DMS153 (cell line): ENCODE data around the gene PGA4.
"Not testable (repeated sequence)": the region's sequence is repeated elsewhere in the genome, so short reads cannot be mapped to it uniquely, and the experiment has no call there.

ENCODE experiments used
- DNase-seq: peaks from one replicate; lab custom pipeline; 2025; lab: John Stamatoyannopoulos, UW

The PGA4 gene

DNA sequence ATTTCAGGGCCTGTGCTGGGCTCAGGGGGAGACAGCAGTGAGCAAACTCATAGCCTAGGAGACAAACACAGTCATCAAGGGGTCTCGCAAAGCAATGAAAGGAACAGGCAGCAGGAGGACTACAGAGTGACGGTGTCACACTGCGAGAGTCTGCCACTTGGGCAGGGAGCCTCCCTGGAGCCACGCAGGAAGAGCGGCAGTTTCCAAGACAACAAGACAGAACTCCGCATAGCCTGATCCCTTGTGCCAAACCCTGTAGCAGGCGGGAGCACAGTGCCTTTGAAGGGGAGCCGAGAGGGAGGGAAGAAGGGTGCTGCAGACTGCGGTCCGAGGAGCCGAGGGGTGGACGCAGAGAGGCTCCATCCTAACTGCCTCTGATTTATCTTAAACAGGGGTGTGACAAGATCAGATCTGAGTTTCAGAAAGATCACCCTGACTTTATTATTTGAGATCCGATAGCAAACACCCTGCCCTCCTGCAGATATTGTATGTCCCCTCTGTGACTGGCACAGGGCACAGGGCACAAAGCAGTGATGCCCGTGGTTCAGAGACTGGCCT, 17.6 kb upstream of the PGA4 start:
- not testable (repeated sequence) for DNase-seq

DNA sequence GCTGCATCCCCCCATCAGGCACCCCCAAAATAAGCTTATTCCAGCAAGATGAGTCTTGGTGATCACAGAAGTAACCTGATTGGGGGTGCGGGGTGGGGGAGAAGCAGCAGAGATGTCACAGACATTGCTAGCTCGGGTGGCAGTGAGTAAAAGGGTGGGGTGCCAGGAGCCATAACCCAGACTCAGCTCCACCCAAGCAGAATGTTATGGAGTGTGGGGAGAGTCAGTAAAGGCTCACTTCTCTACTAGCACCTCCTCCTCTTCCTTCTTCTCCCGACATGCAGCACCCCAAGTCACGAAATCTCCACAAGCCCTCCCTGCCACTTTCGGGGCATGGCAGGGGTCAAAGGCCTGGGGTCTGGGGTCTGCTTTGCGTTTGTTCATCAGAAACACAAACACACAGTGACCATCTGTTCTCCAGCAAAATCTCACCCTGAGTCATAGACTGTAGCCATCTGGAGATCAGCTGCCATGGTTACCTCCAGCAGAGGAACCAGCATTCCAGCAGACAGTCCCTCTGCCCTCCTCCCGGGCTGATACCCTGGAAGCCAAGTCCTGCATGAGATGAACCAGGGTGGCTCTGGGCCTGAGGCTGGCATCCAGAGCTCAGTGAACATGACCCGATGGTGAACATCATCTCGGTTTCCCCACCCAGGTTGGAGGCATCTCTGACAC, 14.4 kb upstream of the PGA4 start:
- DNase-seq: not testable (repeated sequence)

DNA sequence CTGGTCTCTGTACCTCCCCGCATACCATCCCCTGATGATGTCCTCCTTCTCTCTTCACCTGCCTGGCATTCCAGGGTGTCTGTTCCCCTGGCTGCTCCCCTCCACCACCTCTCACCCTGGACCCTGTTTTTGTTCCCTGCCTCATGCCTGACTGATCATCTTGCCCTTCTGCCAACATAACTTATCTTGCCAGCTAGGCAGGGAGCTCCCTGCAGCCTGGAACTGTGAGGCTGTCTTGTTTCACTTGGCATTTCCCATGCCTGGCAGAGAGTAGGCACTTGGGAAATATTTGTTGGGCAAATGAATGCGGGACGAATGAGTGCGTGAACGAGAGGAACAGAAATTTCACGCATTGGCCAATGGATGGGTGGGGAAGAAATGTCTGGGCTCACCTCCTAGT, 11.5 kb upstream of the PGA4 start:
- DNase-seq: not testable (repeated sequence)

DNA sequence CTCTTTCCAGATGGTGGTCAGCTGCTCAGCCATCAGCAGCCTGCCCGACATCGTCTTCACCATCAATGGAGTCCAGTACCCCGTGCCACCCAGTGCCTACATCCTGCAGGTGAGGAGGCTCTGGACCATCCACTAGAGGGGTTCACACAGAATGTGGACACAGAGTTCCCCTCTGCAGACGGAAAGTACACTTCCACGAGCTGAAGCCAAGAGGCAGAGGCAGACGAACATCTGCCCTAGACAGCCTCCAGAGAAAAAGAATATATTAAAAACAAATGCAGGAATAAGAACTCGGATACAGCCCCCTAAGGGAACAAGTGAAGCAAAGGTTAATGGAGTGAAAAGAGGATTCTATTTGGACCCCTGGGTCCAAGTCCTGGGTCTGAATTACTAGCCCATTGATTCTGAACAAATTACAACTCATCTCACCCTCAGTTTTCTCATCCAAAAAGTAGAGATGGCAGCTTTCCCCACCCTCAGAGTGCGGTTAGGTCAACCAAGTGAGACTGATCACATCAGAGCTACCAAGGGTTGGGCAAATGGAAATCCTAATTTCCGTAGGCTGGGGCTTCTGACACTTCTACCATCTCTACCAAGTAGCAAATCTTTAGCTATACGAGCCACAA, 10.7 kb upstream of the PGA4 start:
- not testable (repeated sequence) for DNase-seq

DNA sequence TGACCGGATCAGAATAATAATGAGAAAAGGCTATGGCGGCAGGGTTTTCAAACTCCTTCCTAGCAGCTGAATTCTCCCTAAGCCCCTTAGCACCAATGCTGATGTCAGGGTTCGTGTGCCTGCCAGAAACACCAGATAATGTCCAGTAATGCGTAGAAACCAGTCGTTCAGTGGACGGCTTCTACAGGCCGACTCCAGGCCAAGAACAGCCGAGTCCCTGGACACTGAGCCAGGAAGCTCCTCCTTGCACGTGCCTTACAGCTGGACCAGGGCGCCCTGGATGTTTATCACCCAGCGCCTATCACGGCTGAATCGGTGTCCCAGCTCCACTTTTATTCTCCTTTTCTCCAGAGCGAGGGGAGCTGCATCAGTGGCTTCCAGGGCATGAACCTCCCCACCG, 9.9 kb upstream of the PGA4 start:
- not testable (repeated sequence) for DNase-seq

DNA sequence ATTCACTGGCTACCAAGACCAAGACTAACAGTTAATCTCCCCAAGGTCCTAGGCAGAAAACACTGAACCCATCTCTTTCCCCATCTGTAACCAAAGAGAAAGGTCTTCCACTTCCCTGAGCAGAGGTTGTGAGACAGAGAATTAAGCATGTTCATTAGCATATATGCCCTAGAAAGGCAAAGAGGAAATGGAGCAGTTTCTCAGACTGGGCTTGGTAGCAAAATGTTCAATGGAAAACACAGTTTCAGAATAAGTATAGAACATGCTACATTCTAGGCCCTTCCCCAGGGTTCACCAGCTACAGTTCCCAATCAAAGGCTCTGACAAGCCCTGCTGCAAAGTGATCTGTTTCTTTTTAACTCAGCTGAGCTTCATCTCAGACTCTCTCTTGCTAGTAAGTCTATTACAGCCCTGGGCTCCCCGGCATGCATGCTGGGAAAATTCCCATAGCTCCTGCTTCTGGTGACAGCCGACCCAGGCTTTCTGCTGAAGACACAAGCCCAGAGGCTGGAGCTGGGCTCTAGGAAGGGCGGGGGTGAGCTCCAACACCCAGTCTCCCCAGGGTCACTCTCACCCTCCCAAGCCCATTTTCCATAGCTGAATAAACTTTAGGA, 8.3 kb upstream of the PGA4 start:
- not testable (repeated sequence) for DNase-seq

DNA sequence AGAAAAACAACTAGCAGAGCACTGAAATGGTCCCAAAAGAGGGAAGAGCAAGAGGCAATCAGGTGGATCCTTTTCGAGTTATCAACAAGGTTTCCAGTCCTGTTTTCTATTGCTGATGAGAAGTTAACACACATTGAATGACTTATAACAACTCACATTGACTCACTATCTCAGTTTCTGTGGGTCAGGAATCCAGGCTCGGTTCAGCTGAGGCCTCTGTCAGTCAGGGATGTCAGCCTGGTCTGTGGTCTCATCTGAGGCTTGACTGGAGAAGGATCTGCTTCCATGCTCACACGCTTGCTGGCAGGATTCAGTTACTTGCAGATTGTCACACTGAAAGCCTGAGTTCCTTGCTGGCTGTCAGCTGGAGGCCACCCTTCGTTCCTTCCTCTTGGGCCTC, 3.8 kb upstream of the PGA4 start:
- not testable (repeated sequence) for DNase-seq

DNA sequence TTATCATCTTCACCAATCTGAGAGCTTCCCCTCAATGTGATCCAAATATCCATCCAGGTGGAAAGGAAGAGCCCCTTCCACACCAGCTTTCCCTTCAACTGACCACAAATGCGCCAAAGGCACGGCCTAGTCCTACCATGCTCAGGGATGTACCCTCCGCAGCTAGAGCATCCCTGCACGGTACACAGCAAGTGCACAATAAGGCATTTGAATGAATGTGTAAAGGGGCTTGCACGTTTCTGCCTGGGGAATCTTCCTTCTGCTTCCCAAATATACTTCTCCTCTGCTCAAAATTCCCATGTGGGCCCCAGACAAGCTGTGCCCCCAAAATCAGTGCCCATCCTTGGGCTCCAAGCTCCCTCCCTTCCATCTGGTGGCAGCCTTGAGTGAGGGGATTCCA, 3.1 kb upstream of the PGA4 start:
- not testable (repeated sequence) for DNase-seq

DNA sequence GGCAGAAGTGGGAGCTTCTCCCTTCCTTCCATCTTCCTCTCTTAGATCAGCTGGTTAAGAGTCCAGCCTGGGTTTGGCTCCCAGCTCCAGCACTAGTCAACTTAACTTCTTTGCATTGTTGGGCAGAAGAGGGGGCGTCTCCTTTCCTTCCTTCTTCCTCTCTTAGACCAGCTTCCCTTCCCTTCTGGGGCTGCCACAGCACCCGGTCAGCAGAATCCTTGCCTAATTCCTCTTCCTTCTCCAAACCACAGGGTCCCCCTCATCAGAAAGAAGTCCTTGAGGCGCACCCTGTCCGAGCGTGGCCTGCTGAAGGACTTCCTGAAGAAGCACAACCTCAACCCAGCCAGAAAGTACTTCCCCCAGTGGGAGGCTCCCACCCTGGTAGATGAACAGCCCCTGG, 545 bp downstream of the PGA4 start:
- not testable (repeated sequence) for DNase-seq

DNA sequence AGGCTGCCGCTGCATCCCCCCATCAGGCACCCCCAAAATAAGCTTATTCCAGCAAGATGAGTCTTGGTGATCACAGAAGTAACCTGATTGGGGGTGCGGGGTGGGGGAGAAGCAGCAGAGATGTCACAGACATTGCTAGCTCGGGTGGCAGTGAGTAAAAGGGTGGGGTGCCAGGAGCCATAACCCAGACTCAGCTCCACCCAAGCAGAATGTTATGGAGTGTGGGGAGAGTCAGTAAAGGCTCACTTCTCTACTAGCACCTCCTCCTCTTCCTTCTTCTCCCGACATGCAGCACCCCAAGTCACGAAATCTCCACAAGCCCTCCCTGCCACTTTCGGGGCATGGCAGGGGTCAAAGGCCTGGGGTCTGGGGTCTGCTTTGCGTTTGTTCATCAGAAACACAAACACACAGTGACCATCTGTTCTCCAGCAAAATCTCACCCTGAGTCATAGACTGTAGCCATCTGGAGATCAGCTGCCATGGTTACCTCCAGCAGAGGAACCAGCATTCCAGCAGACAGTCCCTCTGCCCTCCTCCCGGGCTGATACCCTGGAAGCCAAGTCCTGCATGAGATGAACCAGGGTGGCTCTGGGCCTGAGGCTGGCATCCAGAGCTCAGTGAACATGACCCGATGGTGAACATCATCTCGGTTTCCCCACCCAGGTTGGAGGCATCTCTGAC, 4.5 kb downstream of the PGA4 start:
- DNase-seq: not testable (repeated sequence)

DNA sequence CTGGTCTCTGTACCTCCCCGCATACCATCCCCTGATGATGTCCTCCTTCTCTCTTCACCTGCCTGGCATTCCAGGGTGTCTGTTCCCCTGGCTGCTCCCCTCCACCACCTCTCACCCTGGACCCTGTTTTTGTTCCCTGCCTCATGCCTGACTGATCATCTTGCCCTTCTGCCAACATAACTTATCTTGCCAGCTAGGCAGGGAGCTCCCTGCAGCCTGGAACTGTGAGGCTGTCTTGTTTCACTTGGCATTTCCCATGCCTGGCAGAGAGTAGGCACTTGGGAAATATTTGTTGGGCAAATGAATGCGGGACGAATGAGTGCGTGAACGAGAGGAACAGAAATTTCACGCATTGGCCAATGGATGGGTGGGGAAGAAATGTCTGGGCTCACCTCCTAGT, 7.3 kb downstream of the PGA4 start:
- not testable (repeated sequence) for DNase-seq

DNA sequence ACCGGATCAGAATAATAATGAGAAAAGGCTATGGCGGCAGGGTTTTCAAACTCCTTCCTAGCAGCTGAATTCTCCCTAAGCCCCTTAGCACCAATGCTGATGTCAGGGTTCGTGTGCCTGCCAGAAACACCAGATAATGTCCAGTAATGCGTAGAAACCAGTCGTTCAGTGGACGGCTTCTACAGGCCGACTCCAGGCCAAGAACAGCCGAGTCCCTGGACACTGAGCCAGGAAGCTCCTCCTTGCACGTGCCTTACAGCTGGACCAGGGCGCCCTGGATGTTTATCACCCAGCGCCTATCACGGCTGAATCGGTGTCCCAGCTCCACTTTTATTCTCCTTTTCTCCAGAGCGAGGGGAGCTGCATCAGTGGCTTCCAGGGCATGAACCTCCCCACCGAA, 8.9 kb downstream of the PGA4 start:
- not testable (repeated sequence) for DNase-seq

DNA sequence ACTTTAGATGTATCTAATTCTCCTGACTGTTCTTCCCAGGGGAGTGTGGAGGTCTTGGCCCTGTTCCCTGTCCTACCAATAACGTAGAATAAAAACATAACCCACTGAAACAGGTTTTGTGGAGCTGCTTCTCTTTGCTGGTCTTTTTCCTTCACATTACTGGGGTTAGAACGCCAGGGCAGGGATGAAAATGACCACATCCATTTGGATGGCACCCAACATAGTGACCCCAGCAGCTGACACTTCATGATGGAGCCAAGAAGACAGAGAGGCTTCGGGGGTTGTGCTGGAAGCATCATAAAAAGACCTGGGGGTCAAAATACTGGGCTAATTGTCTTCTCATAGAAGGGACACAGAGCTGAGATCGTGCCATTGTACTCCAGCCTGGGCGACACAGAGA, 9.4 kb downstream of the PGA4 start:
- not testable (repeated sequence) for DNase-seq

DNA sequence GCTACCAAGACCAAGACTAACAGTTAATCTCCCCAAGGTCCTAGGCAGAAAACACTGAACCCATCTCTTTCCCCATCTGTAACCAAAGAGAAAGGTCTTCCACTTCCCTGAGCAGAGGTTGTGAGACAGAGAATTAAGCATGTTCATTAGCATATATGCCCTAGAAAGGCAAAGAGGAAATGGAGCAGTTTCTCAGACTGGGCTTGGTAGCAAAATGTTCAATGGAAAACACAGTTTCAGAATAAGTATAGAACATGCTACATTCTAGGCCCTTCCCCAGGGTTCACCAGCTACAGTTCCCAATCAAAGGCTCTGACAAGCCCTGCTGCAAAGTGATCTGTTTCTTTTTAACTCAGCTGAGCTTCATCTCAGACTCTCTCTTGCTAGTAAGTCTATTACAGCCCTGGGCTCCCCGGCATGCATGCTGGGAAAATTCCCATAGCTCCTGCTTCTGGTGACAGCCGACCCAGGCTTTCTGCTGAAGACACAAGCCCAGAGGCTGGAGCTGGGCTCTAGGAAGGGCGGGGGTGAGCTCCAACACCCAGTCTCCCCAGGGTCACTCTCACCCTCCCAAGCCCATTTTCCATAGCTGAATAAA, 10.5 kb downstream of the PGA4 start:
- DNase-seq: not testable (repeated sequence)

DNA sequence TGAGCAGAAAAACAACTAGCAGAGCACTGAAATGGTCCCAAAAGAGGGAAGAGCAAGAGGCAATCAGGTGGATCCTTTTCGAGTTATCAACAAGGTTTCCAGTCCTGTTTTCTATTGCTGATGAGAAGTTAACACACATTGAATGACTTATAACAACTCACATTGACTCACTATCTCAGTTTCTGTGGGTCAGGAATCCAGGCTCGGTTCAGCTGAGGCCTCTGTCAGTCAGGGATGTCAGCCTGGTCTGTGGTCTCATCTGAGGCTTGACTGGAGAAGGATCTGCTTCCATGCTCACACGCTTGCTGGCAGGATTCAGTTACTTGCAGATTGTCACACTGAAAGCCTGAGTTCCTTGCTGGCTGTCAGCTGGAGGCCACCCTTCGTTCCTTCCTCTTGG, 15.0 kb downstream of the PGA4 start:
- DNase-seq: not testable (repeated sequence)

DNA sequence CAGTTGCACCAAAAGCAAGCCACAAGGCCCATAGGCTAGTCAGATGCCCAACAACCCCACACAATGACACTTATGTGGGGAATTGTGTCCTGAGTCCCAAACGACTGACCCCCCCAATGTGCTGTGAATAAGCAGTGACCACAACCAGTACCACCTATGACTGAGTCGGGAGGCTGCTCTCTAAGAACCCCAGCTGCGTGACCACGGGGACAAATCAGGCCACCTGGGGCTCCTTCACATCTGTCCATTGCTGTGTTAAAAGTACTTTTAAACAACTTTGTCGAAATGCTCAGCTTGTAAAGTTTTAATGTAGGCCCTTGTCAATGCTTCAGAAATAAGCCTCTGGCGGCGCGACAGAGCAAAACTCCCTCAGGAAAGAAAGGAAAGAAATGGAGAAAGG, 18.1 kb downstream of the PGA4 start:
- not testable (repeated sequence) for DNase-seq

DNA sequence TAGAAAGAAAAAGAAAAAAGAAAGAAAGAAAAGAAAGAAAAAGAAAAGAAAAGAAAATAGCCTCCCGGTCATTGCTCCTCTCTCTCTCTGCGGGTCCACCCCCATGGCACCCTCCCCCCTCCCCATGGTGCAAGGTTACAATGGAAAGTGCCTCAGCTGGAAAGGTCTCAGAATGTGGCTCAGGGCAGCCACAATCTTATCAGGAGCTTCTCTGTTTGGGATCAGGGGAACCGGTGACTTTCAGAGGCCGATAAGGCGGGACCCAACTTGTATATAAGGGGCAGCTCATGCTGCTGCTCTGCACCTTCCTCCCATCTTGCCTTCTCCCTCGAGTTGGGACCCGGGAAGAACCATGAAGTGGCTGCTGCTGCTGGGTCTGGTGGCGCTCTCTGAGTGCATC, 18.7 kb downstream of the PGA4 start, which contains the start of gene PGA5:
Gene PGA5 (plus strand): TSS at position 301 of the 400 bp plus-strand sequence. CDS start 52 bp downstream, at position 353.
- not testable (repeated sequence) for DNase-seq

DNA sequence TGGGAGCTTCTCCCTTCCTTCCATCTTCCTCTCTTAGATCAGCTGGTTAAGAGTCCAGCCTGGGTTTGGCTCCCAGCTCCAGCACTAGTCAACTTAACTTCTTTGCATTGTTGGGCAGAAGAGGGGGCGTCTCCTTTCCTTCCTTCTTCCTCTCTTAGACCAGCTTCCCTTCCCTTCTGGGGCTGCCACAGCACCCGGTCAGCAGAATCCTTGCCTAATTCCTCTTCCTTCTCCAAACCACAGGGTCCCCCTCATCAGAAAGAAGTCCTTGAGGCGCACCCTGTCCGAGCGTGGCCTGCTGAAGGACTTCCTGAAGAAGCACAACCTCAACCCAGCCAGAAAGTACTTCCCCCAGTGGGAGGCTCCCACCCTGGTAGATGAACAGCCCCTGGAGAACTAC, 19.4 kb downstream of the PGA4 start:
- DNase-seq: not testable (repeated sequence)

DNA sequence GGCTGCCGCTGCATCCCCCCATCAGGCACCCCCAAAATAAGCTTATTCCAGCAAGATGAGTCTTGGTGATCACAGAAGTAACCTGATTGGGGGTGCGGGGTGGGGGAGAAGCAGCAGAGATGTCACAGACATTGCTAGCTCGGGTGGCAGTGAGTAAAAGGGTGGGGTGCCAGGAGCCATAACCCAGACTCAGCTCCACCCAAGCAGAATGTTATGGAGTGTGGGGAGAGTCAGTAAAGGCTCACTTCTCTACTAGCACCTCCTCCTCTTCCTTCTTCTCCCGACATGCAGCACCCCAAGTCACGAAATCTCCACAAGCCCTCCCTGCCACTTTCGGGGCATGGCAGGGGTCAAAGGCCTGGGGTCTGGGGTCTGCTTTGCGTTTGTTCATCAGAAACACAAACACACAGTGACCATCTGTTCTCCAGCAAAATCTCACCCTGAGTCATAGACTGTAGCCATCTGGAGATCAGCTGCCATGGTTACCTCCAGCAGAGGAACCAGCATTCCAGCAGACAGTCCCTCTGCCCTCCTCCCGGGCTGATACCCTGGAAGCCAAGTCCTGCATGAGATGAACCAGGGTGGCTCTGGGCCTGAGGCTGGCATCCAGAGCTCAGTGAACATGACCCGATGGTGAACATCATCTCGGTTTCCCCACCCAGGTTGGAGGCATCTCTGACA, 23.3 kb downstream of the PGA4 start:
- not testable (repeated sequence) for DNase-seq

DNA sequence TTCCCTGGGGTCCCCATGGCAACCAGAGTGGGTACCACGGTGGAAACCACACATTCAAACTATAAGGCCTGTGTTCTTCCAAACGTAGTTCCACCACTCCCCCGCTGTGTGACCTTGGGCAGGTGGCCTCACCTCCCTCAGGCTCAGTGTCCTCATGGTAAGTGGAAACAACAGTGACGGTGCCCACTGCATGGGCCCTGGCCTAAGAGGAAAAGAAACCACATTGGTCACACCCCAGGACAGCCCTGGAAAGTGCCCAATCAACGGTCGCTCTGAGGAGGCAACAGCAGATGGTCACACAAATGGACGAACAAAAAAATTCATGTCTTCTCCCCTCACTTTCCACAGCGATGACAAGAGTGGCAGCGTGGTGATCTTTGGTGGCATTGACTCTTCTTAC, 25.9 kb downstream of the PGA4 start:
- DNase-seq: not testable (repeated sequence)

DNA sequence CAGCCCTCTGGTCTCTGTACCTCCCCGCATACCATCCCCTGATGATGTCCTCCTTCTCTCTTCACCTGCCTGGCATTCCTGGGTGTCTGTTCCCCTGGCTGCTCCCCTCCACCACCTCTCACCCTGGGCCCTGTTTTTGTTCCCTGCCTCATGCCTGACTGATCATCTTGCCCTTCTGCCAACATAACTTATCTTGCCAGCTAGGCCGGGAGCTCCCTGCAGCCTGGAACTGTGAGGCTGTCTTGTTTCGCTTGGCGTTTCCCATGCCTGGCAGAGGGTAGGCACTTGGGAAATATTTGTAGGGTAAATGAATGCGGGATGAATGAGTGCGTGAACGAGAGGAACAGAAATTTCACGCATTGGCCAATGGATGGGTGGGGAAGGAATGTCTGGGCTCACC, 27.1 kb downstream of the PGA4 start:
- not testable (repeated sequence) for DNase-seq
